ENCODE results near the gene PNPLA5.

Gene PNPLA5

GRCh38 chr22:43838571-43839307 lies 53.1 kb downstream of the PNPLA5 start:
- no peak for DNase-seq (ENCODE audit: low spot score)

- no peak for DNase-seq (ENCODE audit: low spot score)
Observed at GRCh38 chr22:43838161-43838560, 53.7 kb downstream of the PNPLA5 start.

GRCh38 chr22:43837666-43838065 lies 54.1 kb downstream of the PNPLA5 start:
- DNase-seq (ENCODE audit: low spot score), result no peak

- DNase-seq (ENCODE audit: low spot score), result no peak
Observed at GRCh38 chr22:43835736-43836135, 56.1 kb downstream of the PNPLA5 start.

- no peak for DNase-seq (ENCODE audit: low spot score)
Observed at GRCh38 chr22:43835166-43835565, 56.6 kb downstream of the PNPLA5 start.

GRCh38 chr22:43833286-43834240 lies 58.2 kb downstream of the PNPLA5 start:
- no peak for DNase-seq (ENCODE audit: low spot score)

GRCh38 chr22:43832393-43833265 lies 59.2 kb downstream of the PNPLA5 start:
- DNase-seq (ENCODE audit: low spot score), result no peak

GRCh38 chr22:43831561-43832392 lies 60.0 kb downstream of the PNPLA5 start:
- no peak for DNase-seq (ENCODE audit: low spot score)

- DNase-seq (ENCODE audit: low spot score), result no peak
Observed at GRCh38 chr22:43830931-43831560, 60.8 kb downstream of the PNPLA5 start.

GRCh38 chr22:43829904-43830851 lies 61.6 kb downstream of the PNPLA5 start:
- DNase-seq (ENCODE audit: low spot score), result peak; percentile 73
